Activated naive CD8-positive, alpha-beta T cell treated with anti-CD3 and anti-CD28 coated beads, Interleukin-2, amount 10 ng/mL, durations not matched to agents 7 days and 5 days (primary cell): Measurements from ENCODE around the gene OR12D3. TPM values are rescaled to one million over a fixed set of nuclear protein-coding genes. Genes with fewer than 3 reads are reported as not detected.

Source experiments
- ATAC-seq: fragments of 150-1000 bp; cut with Tn5 transposase; one replicate; pipeline ENCODE4 v1.10.0; 2021; ENCODE audit warnings: low read depth, moderate library complexity
- POLR2A ChIA-PET: fragments of 350-600 bp; sonication (Branson Sonifier 250); formaldehyde crosslinking; loops from one replicate; lab custom pipeline; 2021; ENCODE audit warnings: antibody characterized with exemption; lab: Charles Lee
- DNase-seq: peaks from one replicate; pipeline ENCODE4 v3.0.0; 2021
- H3K27ac Mint-ChIP-seq: one replicate; pipeline ENCODE4 v1.8.0; 2022; ENCODE audit warnings: mild to moderate bottlenecking, mixed read lengths
- H3K27me3 Mint-ChIP-seq: one replicate; pipeline ENCODE4 v1.8.0; 2022; ENCODE audit warnings: mild to moderate bottlenecking, moderate library complexity, mixed read lengths
- H3K36me3 Mint-ChIP-seq: one replicate; pipeline ENCODE4 v1.8.0; 2021; ENCODE audit warnings: mild to moderate bottlenecking, mixed read lengths
- H3K4me1 Mint-ChIP-seq: one replicate; pipeline ENCODE4 v1.8.0; 2021; ENCODE audit warnings: mixed read lengths
- H3K4me3 Mint-ChIP-seq: one replicate; pipeline ENCODE4 v1.8.0; 2022; ENCODE audit warnings: mild to moderate bottlenecking, moderate library complexity, mixed read lengths
- H3K9me3 Mint-ChIP-seq: one replicate; pipeline ENCODE4 v1.8.0; 2021; ENCODE audit warnings: mixed read lengths
- total RNA-seq, 2 experiments: library from RNA; stranded (reverse); gene quantifications; one replicate each; pipeline ENCODE4 v1.2.3, GENCODE V29; 2021

OR12D3 gene
- total RNA-seq, 2 experiments from 2014 or later, result not detected

DNA sequence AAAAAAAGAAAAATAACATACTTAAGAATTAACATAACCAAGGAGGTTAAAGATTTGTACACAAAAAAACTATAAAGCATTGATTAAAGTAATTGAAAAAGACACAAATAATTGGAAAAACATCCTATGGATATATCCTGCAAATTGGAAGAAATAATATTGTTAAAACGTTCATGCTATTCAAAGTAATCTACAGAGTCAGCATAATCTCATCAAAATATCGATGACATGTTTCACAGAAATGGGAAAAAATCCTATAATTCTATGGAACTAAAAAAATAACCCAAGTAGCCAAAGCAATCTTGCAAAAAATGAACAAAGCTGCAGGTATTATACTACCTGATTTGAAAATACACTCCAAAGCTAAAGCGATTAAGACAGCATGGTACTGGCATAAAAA lies 29.7 kb downstream of the OR12D3 start:
- POLR2A ChIA-PET, result no interaction called here
- Mint-ChIP-seq H3K27me3 (peaks cover 16% of the 10 kb centered on the region), H3K4me1 (no peaks in the 10 kb centered on the region), H3K27ac (no peak overlapping the region), H3K4me3 (no peak overlapping the region), H3K36me3 (no peaks in the 10 kb centered on the region), H3K9me3 (no peaks in the 10 kb centered on the region)
- DNase-seq, result no peak
- ATAC-seq, result no peak

DNA sequence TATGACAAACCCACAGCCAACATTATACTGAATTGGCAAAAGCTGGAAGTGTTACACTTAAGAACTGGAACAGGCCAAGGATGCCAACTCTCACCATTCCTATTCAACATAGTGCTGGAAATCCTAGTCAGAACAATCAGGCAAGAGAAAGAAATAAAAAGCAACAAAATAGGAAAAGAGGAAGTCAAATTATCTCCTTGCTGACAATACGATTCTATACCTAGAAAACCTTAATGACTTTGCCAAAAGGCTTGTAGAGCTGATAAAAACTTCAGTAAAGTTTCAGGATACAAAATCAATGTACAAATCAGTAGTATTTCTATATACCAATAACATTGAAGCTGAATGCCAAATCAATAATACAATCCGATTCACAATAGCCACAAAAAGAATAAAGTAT lies 38.8 kb downstream of the OR12D3 start:
- no peak overlapping the region for H3K27ac Mint-ChIP-seq
- H3K9me3 Mint-ChIP-seq, result peaks cover 1% of the 10 kb centered on the region
- no peaks in the 10 kb centered on the region for H3K4me1 Mint-ChIP-seq
- ATAC-seq, result no peak
- peaks cover 4% of the 10 kb centered on the region for H3K27me3 Mint-ChIP-seq
- no peak for DNase-seq
- H3K4me3 Mint-ChIP-seq, result no peak overlapping the region
- no peaks in the 10 kb centered on the region for H3K36me3 Mint-ChIP-seq
- POLR2A ChIA-PET, result no interaction called here

DNA sequence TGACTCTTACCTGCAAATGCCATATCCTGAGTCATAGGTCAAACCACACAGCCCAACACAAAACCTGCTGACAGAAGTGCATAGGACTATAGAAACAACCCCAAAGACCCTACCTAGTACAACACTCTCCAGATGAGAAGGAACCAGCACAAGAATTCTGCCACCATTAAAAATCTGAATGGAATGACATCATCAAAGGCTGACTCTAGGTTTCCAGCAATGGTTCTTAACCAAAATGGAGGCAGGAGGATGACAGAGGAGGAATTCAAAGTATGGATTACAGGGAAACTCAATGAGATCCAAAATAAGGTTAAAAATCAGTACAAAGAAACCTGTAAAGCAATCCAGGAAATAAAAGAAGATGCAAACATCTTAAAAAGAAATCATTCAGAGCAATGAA lies 42.4 kb downstream of the OR12D3 start:
- H3K4me1 Mint-ChIP-seq, result no peaks in the 10 kb centered on the region
- ATAC-seq, result no peak
- DNase-seq, result no peak
- no peak overlapping the region for H3K4me3 Mint-ChIP-seq
- H3K27ac Mint-ChIP-seq, result no peak overlapping the region
- no peaks in the 10 kb centered on the region for H3K36me3 Mint-ChIP-seq
- peaks cover 7% of the 10 kb centered on the region for H3K27me3 Mint-ChIP-seq
- peaks cover 1% of the 10 kb centered on the region for H3K9me3 Mint-ChIP-seq
- POLR2A ChIA-PET, result no interaction called here

DNA sequence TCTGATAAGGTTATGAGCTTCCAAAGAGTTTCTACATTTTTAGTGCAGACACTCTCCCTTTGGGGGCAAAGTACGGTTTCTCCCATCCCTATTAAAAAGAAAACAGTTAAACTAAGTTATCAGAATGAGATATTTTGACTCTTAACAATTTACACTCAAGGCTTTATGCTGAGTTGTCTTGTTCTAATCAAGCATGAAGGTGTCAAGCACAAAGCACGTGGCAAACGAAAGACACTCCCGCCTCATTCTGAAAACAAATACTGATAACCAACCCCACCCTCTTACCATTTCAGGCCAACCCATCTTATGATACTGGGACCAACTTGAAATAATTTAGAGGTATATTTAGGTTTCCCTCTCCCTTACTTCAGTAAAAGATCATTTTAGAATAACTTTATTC lies 49.3 kb downstream of the OR12D3 start:
- POLR2A ChIA-PET, result no interaction called here
- no peak overlapping the region for H3K27ac Mint-ChIP-seq
- H3K27me3 Mint-ChIP-seq, result peaks cover 17% of the 10 kb centered on the region
- H3K36me3 Mint-ChIP-seq, result no peaks in the 10 kb centered on the region
- no peak for DNase-seq
- H3K4me1 Mint-ChIP-seq, result no peaks in the 10 kb centered on the region
- no peak overlapping the region for H3K4me3 Mint-ChIP-seq
- ATAC-seq, result no peak
- H3K9me3 Mint-ChIP-seq, result no peaks in the 10 kb centered on the region

Other genes with a start within 250 kb of the OR12D3 start
- not detected for gene OR2J2, start 204.4 kb downstream of the OR12D3 start, total RNA-seq
- gene OR14J1, start 73.6 kb downstream of the OR12D3 start, total RNA-seq, result not detected
- gene OR5V1, start 6.4 kb downstream of the OR12D3 start, total RNA-seq, result not detected
- gene OR12D2, start 20.3 kb upstream of the OR12D3 start, total RNA-seq, result not detected
- not detected for gene OR12D1, start 39.6 kb upstream of the OR12D3 start, total RNA-seq
- gene OR10C1, start 64.0 kb upstream of the OR12D3 start, total RNA-seq, result not detected
- not detected for gene OR11A1, start 81.8 kb upstream of the OR12D3 start, total RNA-seq
- not detected for gene OR2H1, start 81.9 kb upstream of the OR12D3 start, total RNA-seq
- not detected for gene MAS1L, start 112.7 kb upstream of the OR12D3 start, total RNA-seq
- not detected for gene UBD, start 184.4 kb upstream of the OR12D3 start, total RNA-seq
- not detected for gene OR2H2, start 209.8 kb upstream of the OR12D3 start, total RNA-seq